Activated T-cell treated with anti-CD3 and anti-CD28 coated beads, Interleukin-2, amount 50 U/mL, for 4 hours (primary cell): Measurements from ENCODE around the gene PTPN3. TPM values are rescaled to one million over a fixed set of nuclear protein-coding genes. Genes with fewer than 3 reads are reported as not detected.
"Not testable (repeated sequence)": the region's sequence is repeated elsewhere in the genome, so short reads cannot be mapped to it uniquely, and the experiment has no call there.

Experiments
- ATAC-seq, 2 donors: fragments of 200-7000 bp; cut with Tn5 transposase; one replicate each; pipeline ENCODE4 v1.10.0; 2021
- DNase-seq: peaks from one replicate; pipeline ENCODE4 v3.0.0-alpha.2; 2020
- H3K27me3 Mint-ChIP-seq: one replicate; pipeline ENCODE4 v1.8.0; 2021; ENCODE audit warnings: low read depth, mixed read lengths
- H3K36me3 Mint-ChIP-seq: one replicate; pipeline ENCODE4 v1.8.0; 2022; ENCODE audit warnings: mixed read lengths; ENCODE audit not compliant: insufficient read depth
- H3K4me1 Mint-ChIP-seq: one replicate; pipeline ENCODE4 v1.8.0; 2021; ENCODE audit warnings: low read depth, mixed read lengths
- H3K4me3 Mint-ChIP-seq: one replicate; pipeline ENCODE4 v1.8.0; 2021; ENCODE audit warnings: mild to moderate bottlenecking, moderate library complexity, mixed read lengths
- H3K9me3 Mint-ChIP-seq: one replicate; pipeline ENCODE4 v1.8.0; 2021; ENCODE audit warnings: mixed read lengths
- total RNA-seq, 3 donors: library from RNA; stranded (reverse); gene quantifications; one replicate each; pipeline ENCODE4 v1.2.1, GENCODE V29; 2021

The PTPN3 gene
- total RNA-seq, 3 donors from 2014 or later: 0.03 to 0.18 (median 0.08) TPM

GRCh38 chr9:109372246-109372645 is 125.9 kb downstream of the PTPN3 start:
- H3K36me3 Mint-ChIP-seq: no peaks in the 10 kb centered on the region

GRCh38 chr9:109371374-109371773 is 126.7 kb downstream of the PTPN3 start:
- DNase-seq (no peak), ATAC-seq (no peak)
- H3K36me3 Mint-ChIP-seq: no peaks in the 10 kb centered on the region
- H3K27me3 Mint-ChIP-seq: no peaks in the 10 kb centered on the region
- H3K9me3 Mint-ChIP-seq: peaks cover 3% of the 10 kb centered on the region
- H3K4me1 Mint-ChIP-seq: no peaks in the 10 kb centered on the region
- H3K4me3 Mint-ChIP-seq: no peak overlapping the region

More at GRCh38 chr9:109372246-109372645, 125.9 kb downstream of the PTPN3 start:
- Mint-ChIP-seq H3K27me3 (no peaks in the 10 kb centered on the region), H3K4me1 (no peaks in the 10 kb centered on the region), H3K4me3 (no peak overlapping the region), H3K9me3 (peaks cover 3% of the 10 kb centered on the region)
- no peak for DNase-seq
- no peak for ATAC-seq

GRCh38 chr9:109369285-109369684 is 128.8 kb downstream of the PTPN3 start:
- Mint-ChIP-seq H3K9me3 (peaks cover 3% of the 10 kb centered on the region), H3K27me3 (no peaks in the 10 kb centered on the region), H3K36me3 (no peaks in the 10 kb centered on the region), H3K4me3 (no peak overlapping the region), H3K4me1 (no peaks in the 10 kb centered on the region)
- DNase-seq (no peak), ATAC-seq (no peak)

- no peaks in the 10 kb centered on the region for H3K36me3 Mint-ChIP-seq
- DNase-seq (no peak), ATAC-seq (no peak)
- H3K9me3 Mint-ChIP-seq: no peaks in the 10 kb centered on the region
- H3K4me3 Mint-ChIP-seq: no peak overlapping the region
- no peaks in the 10 kb centered on the region for H3K4me1 Mint-ChIP-seq
- peaks cover 3% of the 10 kb centered on the region for H3K27me3 Mint-ChIP-seq
Observed at GRCh38 chr9:109360771-109361170, 137.3 kb downstream of the PTPN3 start.

- H3K36me3 Mint-ChIP-seq, ATAC-seq, H3K4me1 Mint-ChIP-seq, H3K4me3 Mint-ChIP-seq, DNase-seq, H3K27me3 Mint-ChIP-seq, H3K9me3 Mint-ChIP-seq: not testable (repeated sequence)
Observed at GRCh38 chr9:109358968-109359603, 139.0 kb downstream of the PTPN3 start.

GRCh38 chr9:109355564-109356297 is 142.4 kb downstream of the PTPN3 start:
- Mint-ChIP-seq H3K36me3 (no peaks in the 10 kb centered on the region), H3K9me3 (no peaks in the 10 kb centered on the region), H3K4me3 (no peak overlapping the region), H3K4me1 (no peaks in the 10 kb centered on the region), H3K27me3 (peaks cover 11% of the 10 kb centered on the region)
- no peak for ATAC-seq
- DNase-seq: no peak

GRCh38 chr9:109354190-109354589 is 143.9 kb downstream of the PTPN3 start:
- ATAC-seq: no peak
- no peak overlapping the region for H3K4me3 Mint-ChIP-seq
- no peaks in the 10 kb centered on the region for H3K9me3 Mint-ChIP-seq
- H3K4me1 Mint-ChIP-seq: no peaks in the 10 kb centered on the region
- no peaks in the 10 kb centered on the region for H3K36me3 Mint-ChIP-seq
- no peak for DNase-seq
- peaks cover 11% of the 10 kb centered on the region for H3K27me3 Mint-ChIP-seq

GRCh38 chr9:109351032-109351431 is 147.1 kb downstream of the PTPN3 start:
- Mint-ChIP-seq H3K4me1 (no peaks in the 10 kb centered on the region), H3K9me3 (no peaks in the 10 kb centered on the region), H3K27me3 (peaks cover 11% of the 10 kb centered on the region), H3K36me3 (no peaks in the 10 kb centered on the region), H3K4me3 (no peak overlapping the region)
- ATAC-seq: no peak
- DNase-seq: no peak

- no peaks in the 10 kb centered on the region for H3K4me1 Mint-ChIP-seq
- no peaks in the 10 kb centered on the region for H3K36me3 Mint-ChIP-seq
- H3K27me3 Mint-ChIP-seq: peaks cover 3% of the 10 kb centered on the region
- no peak overlapping the region for H3K4me3 Mint-ChIP-seq
- ATAC-seq (no peak), DNase-seq (no peak)
- no peaks in the 10 kb centered on the region for H3K9me3 Mint-ChIP-seq
Observed at GRCh38 chr9:109349421-109349846, 148.7 kb downstream of the PTPN3 start.

- H3K4me3 Mint-ChIP-seq: no peak overlapping the region
Observed at GRCh38 chr9:109346904-109347303, 151.2 kb downstream of the PTPN3 start.

GRCh38 chr9:109344866-109345265 is 153.2 kb downstream of the PTPN3 start:
- no peak for ATAC-seq

More at GRCh38 chr9:109346904-109347303, 151.2 kb downstream of the PTPN3 start:
- Mint-ChIP-seq H3K9me3 (no peaks in the 10 kb centered on the region), H3K4me1 (no peaks in the 10 kb centered on the region), H3K36me3 (no peaks in the 10 kb centered on the region), H3K27me3 (peaks cover 4% of the 10 kb centered on the region)
- DNase-seq: no peak
- no peak for ATAC-seq

GRCh38 chr9:109342878-109343277 is 155.2 kb downstream of the PTPN3 start:
- H3K4me1 Mint-ChIP-seq: no peaks in the 10 kb centered on the region

More at GRCh38 chr9:109344866-109345265, 153.2 kb downstream of the PTPN3 start:
- no peak for DNase-seq
- no peak overlapping the region for H3K4me3 Mint-ChIP-seq
- H3K4me1 Mint-ChIP-seq: no peaks in the 10 kb centered on the region
- H3K36me3 Mint-ChIP-seq: no peaks in the 10 kb centered on the region
- peaks cover 6% of the 10 kb centered on the region for H3K27me3 Mint-ChIP-seq
- H3K9me3 Mint-ChIP-seq: no peaks in the 10 kb centered on the region

GRCh38 chr9:109341561-109341960 is 156.5 kb downstream of the PTPN3 start:
- H3K4me3 Mint-ChIP-seq: no peak overlapping the region
- no peak for ATAC-seq
- no peaks in the 10 kb centered on the region for H3K36me3 Mint-ChIP-seq
- H3K27me3 Mint-ChIP-seq: peaks cover 6% of the 10 kb centered on the region
- no peaks in the 10 kb centered on the region for H3K9me3 Mint-ChIP-seq
- H3K4me1 Mint-ChIP-seq: no peaks in the 10 kb centered on the region
- no peak for DNase-seq

More at GRCh38 chr9:109342878-109343277, 155.2 kb downstream of the PTPN3 start:
- ATAC-seq (no peak), DNase-seq (no peak)
- Mint-ChIP-seq H3K9me3 (no peaks in the 10 kb centered on the region), H3K27me3 (peaks cover 6% of the 10 kb centered on the region), H3K36me3 (no peaks in the 10 kb centered on the region), H3K4me3 (no peak overlapping the region)

- not testable (repeated sequence) for ATAC-seq, H3K4me1 Mint-ChIP-seq, H3K4me3 Mint-ChIP-seq, H3K36me3 Mint-ChIP-seq, H3K27me3 Mint-ChIP-seq, DNase-seq, H3K9me3 Mint-ChIP-seq
Observed at GRCh38 chr9:109340979-109341378, 157.1 kb downstream of the PTPN3 start.

- ATAC-seq (no peak), DNase-seq (no peak)
- Mint-ChIP-seq H3K27me3 (peaks cover 6% of the 10 kb centered on the region), H3K4me3 (no peak overlapping the region), H3K9me3 (no peaks in the 10 kb centered on the region), H3K4me1 (no peaks in the 10 kb centered on the region), H3K36me3 (no peaks in the 10 kb centered on the region)
Observed at GRCh38 chr9:109336409-109336808, 161.7 kb downstream of the PTPN3 start.
